ENCODE results near the gene ITPRIPL1. TPM values are rescaled to one million over a fixed set of nuclear protein-coding genes. Genes with fewer than 3 reads are reported as not detected.

Gene ITPRIPL1
- total RNA-seq, 4 donors from 2014 or later = 0.98 to 4.2 (median 2.2) TPM

GRCh38 chr2:96323849-96324248 is 1.3 kb upstream of the ITPRIPL1 start:
- H3K27me3 ChIP-seq = peaks cover 0 to 59% of the 10 kb centered on the region in 2 donors

GRCh38 chr2:96324721-96325040 is 436 bp upstream of the ITPRIPL1 start:
- H3K27me3 ChIP-seq = peaks cover 0 to 53% of the 10 kb centered on the region in 2 donors
- H3K4me3 ChIP-seq = peak overlapping the region; percentile 24 to 67 (median 65)
- WGBS, 2 donors = 26% methylated on average over 6 of the region's 6 CpGs
- peaks cover 0 to 14% (median 0%) of the 10 kb centered on the region in 3 donors for H3K36me3 ChIP-seq
- H3K4me1 ChIP-seq = peaks cover 0 to 52% (median 11%) of the 10 kb centered on the region in 4 donors
- H3K27ac ChIP-seq = peak overlapping the region in 3 of 4 donors; percentile 67 to 83 (median 69)
- no peaks in the 10 kb centered on the region for H3K9me3 ChIP-seq
- DNase-seq (ENCODE audit: low spot score in 2 of 2) = no peak
- no peak for TF ChIP-seq EP300 (IDR thresholded peaks at IDR 0.05)
- TF ChIP-seq POLR2A (IDR thresholded peaks at IDR 0.05) = no peak
- no peak for TF ChIP-seq CTCF (IDR thresholded peaks at IDR 0.05)

More at GRCh38 chr2:96323849-96324248, 1.3 kb upstream of the ITPRIPL1 start:
- H3K27ac ChIP-seq = no peak overlapping the region
- no peak for DNase-seq (ENCODE audit: low spot score in 2 of 2)
- peaks cover 0 to 14% (median 0%) of the 10 kb centered on the region in 3 donors for H3K36me3 ChIP-seq
- 85 to 95% methylated on average over 1 of the region's 1 CpG for WGBS, 2 donors
- H3K4me1 ChIP-seq = peaks cover 0 to 53% (median 11%) of the 10 kb centered on the region in 4 donors
- no peak overlapping the region for H3K4me3 ChIP-seq
- TF ChIP-seq CTCF (IDR thresholded peaks at IDR 0.05) (no peak), EP300 (IDR thresholded peaks at IDR 0.05) (no peak), POLR2A (IDR thresholded peaks at IDR 0.05) (no peak)
- no peaks in the 10 kb centered on the region for H3K9me3 ChIP-seq

GRCh38 chr2:96325884-96326255 is 753 bp downstream of the ITPRIPL1 start:
- WGBS, 2 donors = 22 to 42% methylated on average over 8 of the region's 8 CpGs
- Histone ChIP-seq H3K4me3 (peak overlapping the region; percentile 24 to 67 (median 65)), H3K27me3 (peaks cover 0 to 41% of the 10 kb centered on the region in 2 donors), H3K4me1 (peaks cover 0 to 54% (median 10%) of the 10 kb centered on the region in 4 donors), H3K9me3 (no peaks in the 10 kb centered on the region), H3K36me3 (peaks cover 0 to 14% (median 0%) of the 10 kb centered on the region in 3 donors), H3K27ac (peak overlapping the region in 3 of 4 donors; percentile 67 to 83 (median 69))
- TF ChIP-seq POLR2A (IDR thresholded peaks at IDR 0.05) (no peak), EP300 (IDR thresholded peaks at IDR 0.05) (no peak), CTCF (IDR thresholded peaks at IDR 0.05) (no peak)
- no peak for DNase-seq (ENCODE audit: low spot score in 2 of 2)

GRCh38 chr2:96326564-96326963 is 1.4 kb downstream of the ITPRIPL1 start:
- Histone ChIP-seq H3K9me3 (no peaks in the 10 kb centered on the region), H3K4me3 (no peak overlapping the region), H3K27ac (peak overlapping the region in 1 of 4 donors; percentile 83), H3K36me3 (peaks cover 0 to 14% (median 0%) of the 10 kb centered on the region in 3 donors), H3K27me3 (peaks cover 0 to 39% of the 10 kb centered on the region in 2 donors), H3K4me1 (peaks cover 0 to 55% (median 9%) of the 10 kb centered on the region in 4 donors)
- no peak for DNase-seq (ENCODE audit: low spot score in 2 of 2)
- WGBS, 2 donors = 96 to 97% methylated on average over 8 of the region's 8 CpGs
- TF ChIP-seq EP300 (IDR thresholded peaks at IDR 0.05) (no peak), POLR2A (IDR thresholded peaks at IDR 0.05) (no peak), CTCF (IDR thresholded peaks at IDR 0.05) (no peak)

DNA sequence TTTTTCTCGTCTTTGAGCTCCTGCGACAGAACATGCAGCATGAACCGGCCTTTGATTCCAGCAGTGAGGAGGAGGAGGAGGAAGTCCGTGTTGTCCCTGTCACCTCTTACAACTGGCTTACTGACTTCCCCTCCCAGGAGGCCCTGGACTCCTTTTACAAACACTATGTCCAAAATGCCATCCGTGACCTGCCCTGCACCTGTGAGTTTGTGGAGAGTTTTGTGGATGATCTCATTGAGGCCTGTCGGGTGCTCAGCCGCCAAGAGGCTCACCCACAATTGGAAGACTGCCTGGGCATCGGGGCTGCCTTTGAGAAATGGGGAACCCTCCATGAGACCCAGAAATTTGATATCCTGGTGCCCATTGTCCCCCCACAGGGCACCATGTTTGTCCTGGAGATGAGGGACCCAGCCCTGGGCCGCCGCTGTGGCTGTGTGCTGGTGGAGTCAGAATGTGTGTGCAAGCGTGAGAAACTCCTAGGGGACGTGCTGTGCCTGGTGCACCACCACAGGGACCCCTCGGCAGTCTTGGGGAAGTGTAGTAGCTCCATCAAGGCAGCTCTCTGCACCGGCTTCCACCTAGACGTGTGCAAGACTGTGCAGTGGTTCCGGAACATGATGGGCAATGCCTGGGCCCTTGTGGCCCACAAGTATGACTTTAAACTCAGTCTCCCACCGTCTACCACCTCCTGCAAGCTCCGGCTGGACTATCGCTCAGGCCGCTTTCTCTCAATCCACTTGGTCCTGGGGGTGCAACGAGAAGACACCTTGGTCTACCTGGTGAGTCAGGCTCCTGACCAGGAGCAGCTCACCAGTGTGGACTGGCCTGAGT is 2.1 kb downstream of the ITPRIPL1 start:
- Histone ChIP-seq H3K4me1 (peaks cover 0 to 50% (median 7%) of the 10 kb centered on the region in 4 donors), H3K4me3 (no peak overlapping the region), H3K27ac (peak overlapping the region in 1 of 4 donors; percentile 83), H3K36me3 (peaks cover 0 to 14% (median 0%) of the 10 kb centered on the region in 3 donors), H3K9me3 (no peaks in the 10 kb centered on the region), H3K27me3 (peaks cover 0 to 33% of the 10 kb centered on the region in 2 donors)
- 95 to 96% methylated on average over 19 to 21 of the region's 21 CpGs for WGBS, 2 donors
- DNase-seq (ENCODE audit: low spot score in 2 of 2) = no peak
- TF ChIP-seq EP300 (IDR thresholded peaks at IDR 0.05) (no peak), CTCF (IDR thresholded peaks at IDR 0.05) (no peak), POLR2A (IDR thresholded peaks at IDR 0.05) (no peak)
